Fibroblast of lung (primary cell): Measurements from ENCODE around the gene NDUFS7. TPM values are rescaled to one million over a fixed set of nuclear protein-coding genes. Genes with fewer than 3 reads are reported as not detected.

Experiments used
- DNase-seq, 2 donors: peaks; one replicate each; pipeline versions ENCODE4 v3.0.0 to v3.0.0-alpha.2; 2010; ENCODE audit warnings: low read depth in 2 of 2
- H2AFZ ChIP-seq: 2 replicates; pipeline ENCODE4 v1.5.1; 2012; ENCODE audit warnings: low read length, control low read depth, inconsistent platforms
- H3K27ac ChIP-seq: 2 replicates; pipeline ENCODE4 v1.5.1; 2011; ENCODE audit warnings: low read length, control low read depth; ENCODE audit not compliant: insufficient read depth
- H3K27me3 ChIP-seq: 2 replicates; pipeline ENCODE4 v1.5.1; 2011; ENCODE audit warnings: mild to moderate bottlenecking, low read length; ENCODE audit not compliant: control insufficient read depth, insufficient read depth
- H3K36me3 ChIP-seq: 2 replicates; pipeline ENCODE4 v1.5.1; 2011; ENCODE audit warnings: low read length; ENCODE audit not compliant: control insufficient read depth, insufficient read depth
- H3K4me1 ChIP-seq: 2 replicates; pipeline ENCODE4 v1.5.1; 2011; ENCODE audit warnings: low read length; ENCODE audit not compliant: control insufficient read depth, insufficient read depth; ENCODE audit errors: extremely low read depth
- H3K4me2 ChIP-seq: 2 replicates; pipeline ENCODE4 v1.5.1; 2011; ENCODE audit warnings: low read length, control low read depth; ENCODE audit not compliant: insufficient read depth; ENCODE audit errors: extremely low read depth
- H3K4me3 ChIP-seq, 4 experiments: fragments of 200-600 bp in 1 of 4; sonication (generic) in 1 of 4; replicated peaks in 1 of 4; 2 replicates each; pipeline ENCODE4 v1.5.1; 2011 to 2016; ENCODE audit warnings: low read length in 4 of 4, low read depth in 3 of 4, mild to moderate bottlenecking in 3 of 4, control low read depth in 2 of 4, inconsistent platforms in 1 of 4, mixed read lengths in 1 of 4; ENCODE audit not compliant: insufficient read depth in 1 of 4; ENCODE audit errors: control extremely low read depth in 1 of 4
- H3K79me2 ChIP-seq: 2 replicates; pipeline ENCODE4 v1.5.1; 2012; ENCODE audit warnings: mild to moderate bottlenecking, low read length, inconsistent platforms; ENCODE audit not compliant: control insufficient read depth, insufficient read depth
- H3K9ac ChIP-seq: 2 replicates; pipeline ENCODE4 v1.5.1; 2011; ENCODE audit warnings: mild to moderate bottlenecking, low read length, control low read depth; ENCODE audit not compliant: insufficient read depth
- H3K9me3 ChIP-seq: 2 replicates; pipeline ENCODE4 v1.5.1; 2012; ENCODE audit warnings: low read depth, low read length; ENCODE audit not compliant: control insufficient read depth, insufficient read depth
- H4K20me1 ChIP-seq: 2 replicates; pipeline ENCODE4 v1.5.1; 2011; ENCODE audit warnings: low read length; ENCODE audit not compliant: control insufficient read depth, insufficient read depth; ENCODE audit errors: extremely low read depth
- EZH2 ChIP-seq: IDR thresholded peaks from 2 replicates; pipeline ENCODE4 v1.5.1; 2012; ENCODE audit warnings: low read length, control low read depth, mild to moderate bottlenecking; ENCODE audit errors: missing control alignments
- polyA plus RNA-seq, 2 donors: library from polyadenylated mRNA; depleted of rRNA in 1 of 2; stranded (reverse) in 1 of 2; unstranded in 1 of 2; fragments of >200 nt; gene quantifications; 2 replicates each; pipeline ENCODE4 v1.2.1, GENCODE V29; 2011 to 2012; ENCODE audit warnings: missing spikeins in 1 of 2
- total RNA-seq: library from RNA; depleted of rRNA; stranded (reverse); fragments of >200 nt; gene quantifications from 2 replicates; pipeline ENCODE4 v1.2.1, GENCODE V29; 2014
- TF ChIP-seq, protein P1 (sequence below), 2 donors: IDR thresholded peaks in 1 of 2; conservative IDR thresholded peaks in 1 of 2; 1 replicate in 1 of 2; 2 replicates in 1 of 2; pipeline ENCODE4 v1.5.1; 2011 to 2012; ENCODE audit warnings: low read length in 2 of 2, control low read depth in 1 of 2, inconsistent platforms in 1 of 2, low read depth in 1 of 2, mild to moderate bottlenecking in 1 of 2

The NDUFS7 gene
- total and polyA plus RNA-seq, 2 donors (not counting 1 experiment from before 2014, with no cell fraction given), result 29.6 to 71.2 TPM

DNA sequence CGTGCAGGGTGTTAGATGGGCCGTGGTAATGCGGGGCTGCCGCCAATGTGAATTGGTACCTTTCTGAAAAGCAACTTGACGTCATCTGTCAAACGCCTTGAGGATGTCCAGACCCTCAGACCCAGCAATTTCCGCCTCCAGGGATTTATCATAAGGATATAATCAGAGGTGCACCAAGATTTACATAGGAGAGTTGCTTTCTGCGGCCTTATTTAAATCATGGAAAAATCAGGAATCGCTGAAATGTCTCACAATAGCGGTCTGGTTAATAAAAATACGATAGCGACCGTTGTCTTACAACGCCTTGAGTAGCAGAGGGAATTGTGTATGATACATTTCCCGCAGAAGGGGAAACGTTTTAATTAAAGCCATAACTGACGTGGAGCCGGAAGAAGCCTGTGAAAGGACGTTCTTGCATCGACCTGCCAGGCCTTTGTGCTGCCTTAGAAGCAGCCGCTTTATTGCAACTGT is 32.3 kb upstream of the NDUFS7 start:
- DNase-seq, result no peak
- no peaks in the 10 kb centered on the region for H3K27me3 ChIP-seq
- H4K20me1 ChIP-seq, result no peaks in the 10 kb centered on the region
- no peak overlapping the region for H2AFZ ChIP-seq
- H3K9me3 ChIP-seq, result no peaks in the 10 kb centered on the region
- no peak overlapping the region for H3K4me3 ChIP-seq
- H3K4me1 ChIP-seq, result no peaks in the 10 kb centered on the region
- no peaks in the 10 kb centered on the region for H3K36me3 ChIP-seq
- H3K79me2 ChIP-seq, result peaks cover 4% of the 10 kb centered on the region
- no peak overlapping the region for H3K9ac ChIP-seq
- no peak overlapping the region for H3K27ac ChIP-seq
- TF ChIP-seq EZH2, result no peak
- TF ChIP-seq, protein P1, sequence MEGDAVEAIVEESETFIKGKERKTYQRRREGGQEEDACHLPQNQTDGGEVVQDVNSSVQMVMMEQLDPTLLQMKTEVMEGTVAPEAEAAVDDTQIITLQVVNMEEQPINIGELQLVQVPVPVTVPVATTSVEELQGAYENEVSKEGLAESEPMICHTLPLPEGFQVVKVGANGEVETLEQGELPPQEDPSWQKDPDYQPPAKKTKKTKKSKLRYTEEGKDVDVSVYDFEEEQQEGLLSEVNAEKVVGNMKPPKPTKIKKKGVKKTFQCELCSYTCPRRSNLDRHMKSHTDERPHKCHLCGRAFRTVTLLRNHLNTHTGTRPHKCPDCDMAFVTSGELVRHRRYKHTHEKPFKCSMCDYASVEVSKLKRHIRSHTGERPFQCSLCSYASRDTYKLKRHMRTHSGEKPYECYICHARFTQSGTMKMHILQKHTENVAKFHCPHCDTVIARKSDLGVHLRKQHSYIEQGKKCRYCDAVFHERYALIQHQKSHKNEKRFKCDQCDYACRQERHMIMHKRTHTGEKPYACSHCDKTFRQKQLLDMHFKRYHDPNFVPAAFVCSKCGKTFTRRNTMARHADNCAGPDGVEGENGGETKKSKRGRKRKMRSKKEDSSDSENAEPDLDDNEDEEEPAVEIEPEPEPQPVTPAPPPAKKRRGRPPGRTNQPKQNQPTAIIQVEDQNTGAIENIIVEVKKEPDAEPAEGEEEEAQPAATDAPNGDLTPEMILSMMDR (conservative IDR thresholded peaks at IDR 0.05 in 1 of 2, IDR thresholded peaks at IDR 0.05 in 1 of 2; ENCODE audit: low read depth in 1 of 2, low read length in 2 of 2), result no peak
- no peak overlapping the region for H3K4me2 ChIP-seq

- H2AFZ ChIP-seq, result no peak overlapping the region
- H3K9me3 ChIP-seq, result no peaks in the 10 kb centered on the region
- no peaks in the 10 kb centered on the region for H3K27me3 ChIP-seq
- DNase-seq, result no peak
- H3K9ac ChIP-seq, result no peak overlapping the region
- peaks cover 3% of the 10 kb centered on the region for H3K36me3 ChIP-seq
- no peak overlapping the region for H3K4me3 ChIP-seq
- peaks cover 4% of the 10 kb centered on the region for H3K79me2 ChIP-seq
- H4K20me1 ChIP-seq, result no peaks in the 10 kb centered on the region
- no peak for TF ChIP-seq EZH2
- TF ChIP-seq, protein P1 (conservative IDR thresholded peaks at IDR 0.05 in 1 of 2, IDR thresholded peaks at IDR 0.05 in 1 of 2; ENCODE audit: low read depth in 1 of 2, low read length in 2 of 2), result no peak
- no peak overlapping the region for H3K27ac ChIP-seq
- no peak overlapping the region for H3K4me2 ChIP-seq
- no peaks in the 10 kb centered on the region for H3K4me1 ChIP-seq
Measured at GRCh38 chr19:1353144-1353543, 30.6 kb upstream of the NDUFS7 start.

GRCh38 chr19:1354970-1355567 is 28.6 kb upstream of the NDUFS7 start:
- Histone ChIP-seq H3K4me2 (peak overlapping the region; percentile 72), H3K9ac (peak overlapping the region; percentile 68), H4K20me1 (no peaks in the 10 kb centered on the region), H3K4me3 (peak overlapping the region; percentile 70 to 82 (median 74)), H3K9me3 (no peaks in the 10 kb centered on the region), H3K4me1 (no peaks in the 10 kb centered on the region), H3K27ac (peak overlapping the region; percentile 39), H3K27me3 (no peaks in the 10 kb centered on the region), H3K79me2 (peaks cover 4% of the 10 kb centered on the region), H3K36me3 (peaks cover 3% of the 10 kb centered on the region), H2AFZ (peak overlapping the region; percentile 11)
- TF ChIP-seq EZH2, result no peak
- TF ChIP-seq, protein P1 (conservative IDR thresholded peaks at IDR 0.05 in 1 of 2, IDR thresholded peaks at IDR 0.05 in 1 of 2; ENCODE audit: low read depth in 1 of 2, low read length in 2 of 2), result no peak
- DNase-seq, result no peak
